H1 (cell line): ENCODE measurements around the gene KRTAP12-4. TPM values are rescaled to one million over a fixed set of nuclear protein-coding genes. Genes with fewer than 3 reads are reported as not detected.

ENCODE experiments used
- CTCF ChIA-PET: fragments of 300-600 bp; sonication (Branson Sonifier 250); formaldehyde crosslinking; loops from one replicate; lab custom pipeline; 2021; ENCODE audit not compliant: partially characterized antibody; lab: Charles Lee
- POLR2A ChIA-PET: fragments of 300-600 bp; sonication (Branson Sonifier 250); formaldehyde crosslinking; loops from one replicate; lab custom pipeline; 2021; ENCODE audit warnings: inconsistent platforms; ENCODE audit not compliant: partially characterized antibody; lab: Charles Lee
- DNase-seq, 2 experiments: peaks; one replicate each; pipeline versions ENCODE4 v3.0.0 to v3.0.0-alpha.2; 2010 to 2022; ENCODE audit warnings: low spot score in 2 of 2, low read depth in 1 of 2, mixed read lengths in 1 of 2
- FAIRE-seq: peaks from 2 replicates; lab custom pipeline; 2011; peaks lifted over from hg19 to GRCh38; lab: Jason Lieb, UNC
- H2AFZ ChIP-seq: 2 replicates; pipeline ENCODE4 v1.8.1; 2012; ENCODE audit warnings: low read length, inconsistent platforms
- H2AK5ac ChIP-seq: 2 replicates; pipeline ENCODE4 v1.6.1; 2013; ENCODE audit warnings: low read depth, low read length
- H2BK120ac ChIP-seq: replicated peaks from 2 replicates; pipeline ENCODE3; 2013; ENCODE audit warnings: low read depth, low read length, inconsistent platforms
- H2BK12ac ChIP-seq: 2 replicates; pipeline ENCODE4 v1.6.1; 2013; ENCODE audit warnings: low read depth, low read length
- H2BK15ac ChIP-seq: 2 replicates; pipeline ENCODE4 v1.6.1; 2013; ENCODE audit warnings: low read length
- H2BK20ac ChIP-seq: 2 replicates; pipeline ENCODE4 v1.6.1; 2013; ENCODE audit warnings: low read length
- H2BK5ac ChIP-seq: 2 replicates; pipeline ENCODE4 v1.6.1; 2013; ENCODE audit warnings: low read depth, low read length
- H3K14ac ChIP-seq: 2 replicates; pipeline ENCODE4 v1.6.1; 2013; ENCODE audit warnings: inconsistent platforms; ENCODE audit not compliant: insufficient read length
- H3K18ac ChIP-seq: 2 replicates; pipeline ENCODE4 v1.6.1; 2013; ENCODE audit warnings: low read length; ENCODE audit errors: extremely low read depth
- H3K23ac ChIP-seq: 2 replicates; pipeline ENCODE4 v1.6.1; 2013; ENCODE audit warnings: inconsistent platforms; ENCODE audit not compliant: insufficient read length
- H3K23me2 ChIP-seq: 2 replicates; pipeline ENCODE4 v1.6.1; 2013; ENCODE audit warnings: low read depth, low read length
- H3K27ac ChIP-seq: 2 replicates; pipeline ENCODE4 v1.6.1; 2011; ENCODE audit warnings: low read depth, low read length, inconsistent platforms
- H3K27me3 ChIP-seq, 4 experiments: replicated peaks in 1 of 4; 1 replicate in 1 of 4; 2 replicates in 3 of 4; pipeline versions ENCODE4 v1.6.1 to v1.8.1; 2011 to 2013; ENCODE audit warnings: low read length in 3 of 4, mild to moderate bottlenecking in 3 of 4, inconsistent platforms in 2 of 4, mixed read lengths in 2 of 4, moderate library complexity in 1 of 4; ENCODE audit not compliant: control insufficient read depth in 3 of 4, insufficient read depth in 3 of 4; ENCODE audit errors: extremely low read depth in 1 of 4
- H3K36me3 ChIP-seq, 4 experiments: 2 replicates each; pipeline versions ENCODE4 v1.6.1 to v1.8.1; 2011 to 2013; ENCODE audit warnings: mild to moderate bottlenecking in 4 of 4, low read length in 3 of 4, moderate library complexity in 2 of 4, control low read depth in 1 of 4, inconsistent platforms in 1 of 4; ENCODE audit not compliant: insufficient read depth in 4 of 4, control insufficient read depth in 2 of 4
- H3K4ac ChIP-seq: replicated peaks from 2 replicates; pipeline ENCODE3; 2013; ENCODE audit warnings: low read length, low read depth, mixed read lengths, inconsistent platforms; ENCODE audit not compliant: insufficient read length
- H3K4me1 ChIP-seq, 4 experiments: replicated peaks in 1 of 4; 1 replicate in 1 of 4; 2 replicates in 3 of 4; pipeline versions ENCODE4 v1.6.1 to v1.8.1; 2011 to 2013; ENCODE audit warnings: low read length in 3 of 4, inconsistent platforms in 2 of 4, mixed read lengths in 1 of 4; ENCODE audit not compliant: insufficient read depth in 4 of 4, control insufficient read depth in 3 of 4
- H3K4me2 ChIP-seq, 2 experiments: 2 replicates each; pipeline versions ENCODE4 v1.6.1 to v1.8.1; 2011 to 2013; ENCODE audit warnings: low read depth in 2 of 2, low read length in 2 of 2, control low read depth in 1 of 2, inconsistent platforms in 1 of 2, mild to moderate bottlenecking in 1 of 2; ENCODE audit not compliant: insufficient read depth in 1 of 2
- H3K4me3 ChIP-seq, 4 experiments: fragments of 200-600, 300-600 bp in 1 of 4; sonication (generic), shearing (Covaris generic), sonication (Bioruptor Twin) in 1 of 4; 2 replicates each; pipeline versions ENCODE4 v1.5.1 to v1.8.1; 2011 to 2016; ENCODE audit warnings: low read length in 4 of 4, low read depth in 3 of 4, control low read depth in 2 of 4, inconsistent platforms in 2 of 4, mild to moderate bottlenecking in 2 of 4, mixed read lengths in 1 of 4, moderate library complexity in 1 of 4; ENCODE audit not compliant: insufficient read depth in 2 of 4; ENCODE audit errors: extremely low read depth in 1 of 4
- H3K56ac ChIP-seq: replicated peaks from 2 replicates; pipeline ENCODE3; 2013; ENCODE audit warnings: low read depth, mild to moderate bottlenecking, mixed read lengths, low read length, inconsistent platforms; ENCODE audit not compliant: insufficient read length
- H3K79me1 ChIP-seq: 2 replicates; pipeline ENCODE4 v1.6.1; 2013; ENCODE audit warnings: low read depth, low read length, control low read depth
- H3K79me2 ChIP-seq, 2 experiments: 2 replicates each; pipeline versions ENCODE4 v1.6.1 to v1.8.1; 2012 to 2013; ENCODE audit warnings: low read length in 2 of 2, mild to moderate bottlenecking in 2 of 2, inconsistent platforms in 1 of 2; ENCODE audit not compliant: insufficient read depth in 2 of 2, control insufficient read depth in 1 of 2
- H3K9ac ChIP-seq, 4 experiments: replicated peaks in 1 of 4; 1 replicate in 1 of 4; 2 replicates in 3 of 4; pipeline versions ENCODE4 v1.6.1 to v1.8.1; 2011 to 2013; ENCODE audit warnings: low read depth in 3 of 4, low read length in 3 of 4, control low read depth in 2 of 4, mild to moderate bottlenecking in 2 of 4, moderate library complexity in 2 of 4, inconsistent platforms in 1 of 4; ENCODE audit errors: extremely low read depth in 1 of 4
- H3K9me3 ChIP-seq, 2 experiments: 2 replicates each; pipeline versions ENCODE4 v1.6.1 to v1.8.1; 2012 to 2013; ENCODE audit warnings: mild to moderate bottlenecking in 2 of 2, moderate library complexity in 2 of 2, control low read depth in 1 of 2, inconsistent platforms in 1 of 2, low read depth in 1 of 2, low read length in 1 of 2, mixed read lengths in 1 of 2; ENCODE audit not compliant: insufficient read depth in 2 of 2
- H4K20me1 ChIP-seq, 2 experiments: replicated peaks in 1 of 2; 2 replicates each; pipeline versions ENCODE3 to v1.8.1; 2011 to 2013; ENCODE audit warnings: inconsistent platforms in 2 of 2, low read length in 2 of 2, mild to moderate bottlenecking in 1 of 2; ENCODE audit not compliant: insufficient read depth in 2 of 2, control insufficient read depth in 1 of 2
- H4K5ac ChIP-seq: 2 replicates; pipeline ENCODE4 v1.6.1; 2013; ENCODE audit warnings: low read length, low read depth, mixed read lengths, inconsistent platforms; ENCODE audit not compliant: insufficient read length
- H4K8ac ChIP-seq: 2 replicates; pipeline ENCODE4 v1.8.0; 2013; ENCODE audit warnings: mild to moderate bottlenecking, moderate library complexity, low read length, inconsistent platforms; ENCODE audit not compliant: insufficient read depth; ENCODE audit errors: extremely low read depth
- H4K91ac ChIP-seq: replicated peaks from 2 replicates; pipeline ENCODE3; 2013; ENCODE audit warnings: low read length, mixed read lengths, inconsistent platforms; ENCODE audit not compliant: insufficient read length
- CBX5 ChIP-seq: fragments of 300-800, 300-1000 bp; sonication (generic); IDR thresholded peaks from 2 replicates; pipeline ENCODE4 v1.7.1; 2016; ENCODE audit warnings: antibody characterized with exemption, low read length, low read depth
- CHD2 ChIP-seq: IDR thresholded peaks from 2 replicates; pipeline ENCODE4 v1.6.1; 2012; ENCODE audit warnings: low read length, improper control_type of control experiment
- GABPA ChIP-seq: IDR thresholded peaks from 2 replicates; pipeline ENCODE4 v1.6.1; 2011; ENCODE audit warnings: mild to moderate bottlenecking, low read length, moderate library complexity, borderline replicate concordance; ENCODE audit not compliant: insufficient read depth
- HDAC6 ChIP-seq: IDR thresholded peaks from one replicate; pipeline ENCODE4 v1.7.1; 2012; ENCODE audit warnings: low read depth, mild to moderate bottlenecking, inconsistent platforms, low read length, moderate library complexity
- KDM5A ChIP-seq: fragments of 200-600 bp; IDR thresholded peaks from 2 replicates; pipeline ENCODE4 v1.7.1; 2012; ENCODE audit warnings: mild to moderate bottlenecking, low read length, inconsistent platforms, mixed read lengths
- RAD21 ChIP-seq, 2 experiments: IDR thresholded peaks in 1 of 2; conservative IDR thresholded peaks in 1 of 2; 2 replicates each; pipeline ENCODE4 v1.6.1; 2011; ENCODE audit warnings: low read depth in 2 of 2, low read length in 2 of 2, improper control_type of control experiment in 1 of 2, inconsistent platforms in 1 of 2, mild to moderate bottlenecking in 1 of 2, moderate library complexity in 1 of 2
- SIX5 ChIP-seq: IDR thresholded peaks from 2 replicates; pipeline ENCODE4 v1.6.1; 2011; ENCODE audit warnings: mild to moderate bottlenecking, low read depth, low read length
- SP1 ChIP-seq: IDR thresholded peaks from 2 replicates; pipeline ENCODE4 v1.6.1; 2011; ENCODE audit warnings: low read depth, low read length
- SRF ChIP-seq: IDR thresholded peaks from 2 replicates; pipeline ENCODE4 v1.6.1; 2011; ENCODE audit warnings: mild to moderate bottlenecking, low read depth, low read length, moderate library complexity
- TBP ChIP-seq: IDR thresholded peaks from 2 replicates; pipeline ENCODE4 v1.6.1; 2011; ENCODE audit warnings: low read depth, low read length, improper control_type of control experiment
- WGBS, 2 experiments: shearing (Covaris generic) in 1 of 2; methylation state at CpG; one replicate each; pipeline versions ENCODE4 v1.1.6 to v1.1.7; 2013 to 2015; ENCODE audit warnings: low lambda C conversion rate in 2 of 2, mixed read lengths in 2 of 2, inconsistent platforms in 1 of 2, low coverage in 1 of 2, missing lambda C conversion rate in 1 of 2; ENCODE audit not compliant: insufficient replicate concordance in 2 of 2, insufficient coverage in 1 of 2, insufficient read length in 1 of 2; ENCODE audit errors: extremely low coverage in 1 of 2, missing lambda C conversion rate in 1 of 2; 5-methylcytosine and 5-hydroxymethylcytosine counted together
- polyA plus RNA-seq, 7 experiments: library from polyadenylated mRNA; depleted of rRNA in 3 of 7; stranded (reverse) in 5 of 7; unstranded in 2 of 7; fragments of >200 nt in 5 of 7; fragments of 200-250 nt in 2 of 7; gene quantifications; 1 replicate in 5 of 7; 2 replicates in 1 of 7; 4 replicates in 1 of 7; pipeline versions ENCODE4 v1.2.1 to v1.2.3, GENCODE V29; 2011 to 2013; ENCODE audit warnings: missing spikeins in 2 of 7, mixed read lengths in 2 of 7
- total RNA-seq: library from RNA; stranded (reverse); fragmentation: NEBNext Ultra II Directional; extraction: Animal tissue kit (Norgen Biotek cat#: 25700); gene quantifications from 2 replicates; pipeline ENCODE4 v1.2.1, GENCODE V29; 2021
- TF ChIP-seq, protein P1 (sequence below): IDR thresholded peaks from 2 replicates; pipeline ENCODE4 v1.6.1; 2012; ENCODE audit warnings: inconsistent platforms

KRTAP12-4 gene
- total and polyA plus RNA-seq, 2 of the 8 experiments (the other 6 are each of a cell fraction or from before 2014, with no cell fraction given) = not detected

DNA sequence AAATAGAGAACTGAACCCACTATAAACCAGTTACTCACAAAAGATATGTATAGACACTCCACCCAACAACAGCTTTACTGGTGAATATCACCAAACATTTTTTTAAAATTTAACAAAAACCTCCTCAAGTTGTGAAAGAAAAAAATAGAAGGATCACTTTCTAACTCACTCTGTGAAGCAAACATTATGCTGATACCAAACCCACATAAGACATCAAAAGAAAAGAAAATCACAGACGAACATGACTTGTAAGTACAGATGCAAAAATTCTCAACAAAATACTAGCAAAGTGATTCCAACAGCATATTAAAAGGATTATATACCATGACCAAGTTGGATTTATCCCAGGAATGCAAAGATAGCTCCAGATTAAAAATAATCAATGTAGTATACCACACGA lies 37.2 kb upstream of the KRTAP12-4 start:
- Histone ChIP-seq H3K23me2 (no peaks in the 10 kb centered on the region), H4K8ac (no peak overlapping the region), H2BK5ac (no peak overlapping the region), H3K18ac (no peak overlapping the region), H3K9me3 (peaks cover 0 to 4% of the 10 kb centered on the region in 2 experiments; a peak in 1 of 4 replicates), H3K36me3 (no peaks in the 10 kb centered on the region), H4K5ac (no peak overlapping the region), H3K4me3 (no peak overlapping the region), H3K79me2 (no peaks in the 10 kb centered on the region), H3K56ac (no peak overlapping the region), H3K14ac (no peak overlapping the region), H2BK120ac (no peak overlapping the region), H2BK12ac (no peak overlapping the region), H3K27ac (no peak overlapping the region), H3K4me2 (no peak overlapping the region), H3K79me1 (peaks cover 3% of the 10 kb centered on the region; the same call in 1 of the 2 replicates), H2BK20ac (no peak overlapping the region), H3K27me3 (no peaks in the 10 kb centered on the region), H4K91ac (no peak overlapping the region), H2AFZ (no peak overlapping the region), H2AK5ac (no peak overlapping the region), H3K9ac (no peak overlapping the region), H3K4me1 (peaks cover 3 to 14% (median 7%) of the 10 kb centered on the region in 4 experiments), H3K4ac (no peak overlapping the region), H4K20me1 (no peaks in the 10 kb centered on the region), H3K23ac (no peak overlapping the region), H2BK15ac (no peak overlapping the region)
- FAIRE-seq (no peak), DNase-seq (no peak)
- WGBS, 2 experiments = 98% methylated on average over 2 of the region's 2 CpGs; no CpG with 5 or more reads in 1 of the 2 experiments
- POLR2A ChIA-PET = interaction anchor here (1.2 to 1.5 kb wide), 2 partner anchors 9 to 15 kb away, joined by 3 to 5 read pairs; no protein-coding TSS in a partner anchor
- CTCF ChIA-PET = interaction anchor here (0.7 to 1.3 kb wide), 3 partner anchors 61 to 115 kb away, joined by 3 read pairs; no protein-coding TSS in a partner anchor
- no peak for TF ChIP-seq TBP
- TF ChIP-seq HDAC6 = no peak
- TF ChIP-seq SP1 = no peak
- no peak for TF ChIP-seq GABPA
- no peak for TF ChIP-seq CBX5
- TF ChIP-seq CHD2 = no peak
- no peak for TF ChIP-seq RAD21 (IDR thresholded peaks at IDR 0.05 in 1 of 2, conservative IDR thresholded peaks at IDR 0.05 in 1 of 2; ENCODE audit: low read depth in 2 of 2, low read length in 2 of 2)
- TF ChIP-seq, protein P1, sequence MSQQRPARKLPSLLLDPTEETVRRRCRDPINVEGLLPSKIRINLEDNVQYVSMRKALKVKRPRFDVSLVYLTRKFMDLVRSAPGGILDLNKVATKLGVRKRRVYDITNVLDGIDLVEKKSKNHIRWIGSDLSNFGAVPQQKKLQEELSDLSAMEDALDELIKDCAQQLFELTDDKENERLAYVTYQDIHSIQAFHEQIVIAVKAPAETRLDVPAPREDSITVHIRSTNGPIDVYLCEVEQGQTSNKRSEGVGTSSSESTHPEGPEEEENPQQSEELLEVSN = no peak
- no peak for TF ChIP-seq SRF
- no peak for TF ChIP-seq KDM5A
- TF ChIP-seq SIX5 = no peak
